GM12864 (cell line): ENCODE results near the gene STEAP3.

ENCODE experiments used
- DNase-seq: peaks from one replicate; pipeline ENCODE4 v3.0.0-alpha.2; 2011; ENCODE audit warnings: low read depth
- H3K4me3 ChIP-seq: 2 replicates; pipeline ENCODE4 v1.5.1; 2011; ENCODE audit warnings: mild to moderate bottlenecking, low read depth, low read length, control low read depth
- CTCF ChIP-seq: IDR thresholded peaks from 2 replicates; pipeline ENCODE4 v1.5.1; 2011; ENCODE audit warnings: low read depth, mild to moderate bottlenecking, moderate library complexity, low read length, control low read depth, inconsistent platforms; ENCODE audit errors: missing control alignments

STEAP3 gene

GRCh38 chr2:119190321-119191111 lies 33.1 kb upstream of the STEAP3 start:
- no peak overlapping the region for H3K4me3 ChIP-seq
- no peak for DNase-seq
- no peak for TF ChIP-seq CTCF

GRCh38 chr2:119192893-119193292 lies 30.7 kb upstream of the STEAP3 start:
- DNase-seq = no peak
- H3K4me3 ChIP-seq = no peak overlapping the region
- no peak for TF ChIP-seq CTCF

- TF ChIP-seq CTCF = no peak
- no peak overlapping the region for H3K4me3 ChIP-seq
- DNase-seq = no peak
Observed at GRCh38 chr2:119195001-119195400, 28.6 kb upstream of the STEAP3 start.

GRCh38 chr2:119195887-119196286 lies 27.7 kb upstream of the STEAP3 start:
- no peak overlapping the region for H3K4me3 ChIP-seq
- DNase-seq = no peak
- TF ChIP-seq CTCF = no peak

- no peak overlapping the region for H3K4me3 ChIP-seq
- no peak for TF ChIP-seq CTCF
- no peak for DNase-seq
Observed at GRCh38 chr2:119196301-119197125, 27.1 kb upstream of the STEAP3 start.

- TF ChIP-seq CTCF = no peak
- no peak for DNase-seq
- no peak overlapping the region for H3K4me3 ChIP-seq
Observed at GRCh38 chr2:119197126-119197405, 26.6 kb upstream of the STEAP3 start.
